ENCODE results near the gene CARD14.

The CARD14 gene

DNA sequence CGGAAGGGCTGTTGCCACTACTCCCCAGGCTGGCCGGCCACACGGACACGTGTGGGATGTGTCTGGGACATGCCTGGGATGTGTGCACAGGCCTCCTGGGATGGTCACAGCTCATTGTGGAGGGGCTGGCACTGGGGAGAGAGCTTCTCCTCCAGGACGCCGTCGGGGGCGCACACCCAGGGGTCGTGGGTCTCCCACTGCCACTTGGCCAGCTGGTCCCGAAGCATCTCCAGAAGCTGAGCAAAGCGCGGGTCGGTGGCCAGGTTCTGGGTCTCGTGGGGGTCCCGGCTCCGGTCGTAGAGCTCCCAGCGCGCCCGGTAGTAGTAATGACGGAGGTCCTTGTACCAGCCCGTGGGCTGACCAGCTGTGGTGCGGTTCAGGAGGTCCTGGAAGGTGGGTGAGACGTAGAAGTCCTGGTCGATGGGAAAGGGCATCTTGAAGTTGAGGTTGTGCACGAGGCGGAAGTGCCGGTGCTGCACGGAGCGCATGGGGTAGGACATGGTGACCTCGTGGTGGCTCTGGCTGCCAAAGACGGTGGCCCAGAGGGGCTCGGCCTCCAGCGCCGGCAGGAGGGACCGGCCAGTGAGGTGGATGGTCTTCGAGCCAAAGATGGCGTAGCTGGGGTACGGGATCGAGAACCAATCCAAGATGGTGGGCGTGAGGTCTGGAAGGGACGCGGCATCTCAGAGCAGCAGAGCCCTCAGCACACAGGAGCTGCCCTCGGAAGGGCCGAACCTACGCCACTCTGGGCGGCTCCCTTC, 40.7 kb downstream of the CARD14 start:
- no peak for DNase-seq (ENCODE audit: low spot score)

DNA sequence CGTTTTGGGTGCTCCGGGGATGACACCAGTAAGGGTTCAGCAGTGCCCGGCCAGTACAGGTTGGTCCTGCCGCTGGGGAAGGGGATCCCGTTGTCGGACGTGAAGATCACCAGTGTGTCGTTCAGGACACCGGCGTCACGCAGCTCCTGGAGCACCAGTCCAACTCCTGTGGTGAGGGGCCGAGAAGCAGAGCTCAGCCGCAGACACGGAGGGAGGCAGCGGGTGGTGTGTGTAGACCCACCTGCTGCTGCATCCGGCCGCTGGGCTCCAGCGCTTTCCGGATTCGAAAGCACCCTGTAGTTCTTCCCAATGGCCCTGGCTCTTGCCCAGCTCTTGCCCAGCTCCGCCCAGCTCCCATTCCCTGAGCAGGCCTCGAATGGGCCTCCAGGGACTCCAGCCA, 42.3 kb downstream of the CARD14 start:
- DNase-seq (ENCODE audit: low spot score): no peak

DNA sequence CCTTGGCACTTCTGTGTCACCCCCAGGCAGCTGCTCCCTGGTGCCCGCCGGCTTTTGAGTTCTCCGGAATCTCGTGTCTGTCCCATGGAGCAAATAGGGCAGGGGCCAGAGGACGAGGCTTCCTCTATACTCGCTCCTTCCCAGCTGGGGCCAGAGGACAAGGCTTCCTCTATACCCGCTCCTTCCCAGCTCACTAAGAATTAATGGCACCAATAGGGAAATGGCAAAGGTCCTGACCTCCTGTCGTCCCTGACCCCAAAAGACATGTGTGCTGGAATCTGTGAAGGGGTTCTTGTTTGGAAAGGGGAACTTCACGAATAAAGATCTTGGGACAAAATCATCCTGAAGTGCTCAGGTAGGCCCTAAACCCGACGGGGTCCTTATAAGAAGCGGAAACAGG, 42.7 kb downstream of the CARD14 start:
- no peak for DNase-seq (ENCODE audit: low spot score)

DNA sequence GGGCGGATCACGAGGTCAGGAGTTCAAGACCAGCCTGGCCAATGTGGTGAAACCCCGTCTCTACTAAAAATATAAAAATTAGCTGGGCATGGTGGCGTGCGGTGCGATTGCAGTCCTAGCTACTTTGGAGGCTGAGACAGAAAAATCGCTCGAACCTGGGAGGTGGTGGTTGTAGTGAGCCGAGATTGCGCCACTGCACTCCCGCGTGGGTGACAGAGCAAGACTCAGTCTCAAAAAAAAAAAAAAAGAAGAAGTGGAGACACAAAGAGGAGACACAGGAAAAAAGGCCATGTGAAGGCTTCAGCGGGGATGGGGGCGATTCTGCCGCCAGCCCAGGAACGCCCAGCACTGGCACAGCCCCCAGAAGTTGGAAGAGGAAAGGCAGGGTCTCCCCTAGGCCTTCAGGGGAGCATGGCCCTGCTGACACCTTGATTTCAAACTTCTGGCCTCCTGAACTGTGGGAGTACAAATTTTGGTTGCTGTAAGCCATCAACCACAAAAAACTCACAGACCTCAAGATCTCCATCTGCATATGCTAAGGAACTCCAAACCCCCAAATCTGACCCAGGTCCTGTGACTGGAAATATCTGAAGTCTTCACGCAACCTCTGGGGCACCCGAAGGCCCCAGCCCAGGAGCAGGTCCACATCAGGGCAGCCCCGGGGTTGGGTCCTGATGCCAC, 43.3 kb downstream of the CARD14 start:
- no peak for DNase-seq (ENCODE audit: low spot score)

DNA sequence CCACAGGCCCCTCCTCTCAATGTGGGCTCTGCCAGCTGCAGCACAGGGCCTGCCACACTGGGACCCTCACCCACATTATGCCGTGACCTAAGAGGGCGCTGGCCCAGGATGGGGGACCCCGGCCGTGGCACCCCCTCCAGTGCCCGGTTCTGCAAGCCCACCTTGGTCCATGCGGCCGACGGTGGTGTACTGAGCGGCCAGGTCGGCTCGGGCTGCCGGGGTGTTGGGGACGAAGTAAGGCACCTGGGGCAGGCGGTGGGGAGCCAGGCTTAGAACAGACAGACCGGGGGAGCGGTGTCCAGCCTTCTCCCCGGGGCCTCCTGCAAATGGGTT, 43.8 kb downstream of the CARD14 start:
- DNase-seq (ENCODE audit: low spot score): no peak

DNA sequence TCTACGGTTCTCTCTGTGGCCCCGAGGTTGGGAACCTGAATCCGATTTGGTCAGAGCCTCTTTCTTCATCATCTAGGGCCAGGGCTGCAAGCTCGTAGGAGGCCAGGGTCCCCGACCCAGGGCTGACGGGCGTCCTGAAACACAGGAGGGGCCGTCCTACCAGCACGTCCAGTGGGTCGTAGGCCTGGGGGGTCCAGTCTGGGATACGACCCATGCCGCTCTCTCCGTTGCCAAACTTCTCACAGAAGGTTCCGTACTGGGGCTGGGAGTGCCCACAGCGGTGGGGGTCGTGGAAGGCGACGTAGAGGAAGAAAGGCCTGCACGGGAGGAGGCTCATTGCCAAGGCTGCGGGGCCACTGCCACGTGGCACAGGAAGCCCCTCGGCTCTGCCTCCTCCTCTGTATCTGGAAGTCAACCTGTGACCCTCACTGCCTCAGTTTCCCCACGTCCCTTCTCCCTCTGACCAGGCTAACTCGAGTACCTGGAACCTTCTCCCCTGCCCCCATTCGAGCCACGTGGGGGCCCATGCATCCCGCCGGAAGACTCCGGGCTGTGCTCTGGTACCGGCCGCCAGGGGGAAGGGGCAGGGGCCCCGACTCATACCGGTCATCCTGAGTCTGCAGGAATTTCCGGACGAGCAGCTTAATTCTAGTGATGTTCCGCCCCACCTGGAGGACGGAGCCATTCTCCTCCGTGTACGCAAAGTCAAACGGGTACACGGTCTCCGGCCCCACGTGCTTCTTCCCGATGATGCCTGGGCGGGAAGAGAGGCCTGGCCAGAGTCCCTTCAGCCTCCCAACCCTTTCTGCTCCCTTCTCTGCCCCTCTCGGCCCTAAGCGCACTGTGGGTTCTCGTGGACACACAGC, 44.4 kb downstream of the CARD14 start:
- DNase-seq (ENCODE audit: low spot score): no peak

DNA sequence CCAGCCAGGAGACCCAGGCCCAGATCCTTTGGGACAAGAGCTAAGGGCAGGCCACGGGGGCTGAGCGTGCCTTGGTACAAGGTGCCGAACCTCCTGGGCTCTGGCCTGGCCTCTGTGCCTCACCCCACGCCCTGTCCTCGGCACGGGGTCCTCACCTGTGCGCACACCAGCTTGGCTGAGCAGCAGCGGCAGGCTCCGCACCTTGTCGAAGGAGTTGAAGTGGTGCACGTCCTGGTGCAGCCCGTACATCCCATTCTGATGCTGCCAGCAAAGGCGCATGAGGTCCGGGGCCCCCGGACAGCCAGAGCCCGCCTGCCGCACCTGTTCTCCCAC, 45.0 kb downstream of the CARD14 start:
- DNase-seq (ENCODE audit: low spot score): no peak

DNA sequence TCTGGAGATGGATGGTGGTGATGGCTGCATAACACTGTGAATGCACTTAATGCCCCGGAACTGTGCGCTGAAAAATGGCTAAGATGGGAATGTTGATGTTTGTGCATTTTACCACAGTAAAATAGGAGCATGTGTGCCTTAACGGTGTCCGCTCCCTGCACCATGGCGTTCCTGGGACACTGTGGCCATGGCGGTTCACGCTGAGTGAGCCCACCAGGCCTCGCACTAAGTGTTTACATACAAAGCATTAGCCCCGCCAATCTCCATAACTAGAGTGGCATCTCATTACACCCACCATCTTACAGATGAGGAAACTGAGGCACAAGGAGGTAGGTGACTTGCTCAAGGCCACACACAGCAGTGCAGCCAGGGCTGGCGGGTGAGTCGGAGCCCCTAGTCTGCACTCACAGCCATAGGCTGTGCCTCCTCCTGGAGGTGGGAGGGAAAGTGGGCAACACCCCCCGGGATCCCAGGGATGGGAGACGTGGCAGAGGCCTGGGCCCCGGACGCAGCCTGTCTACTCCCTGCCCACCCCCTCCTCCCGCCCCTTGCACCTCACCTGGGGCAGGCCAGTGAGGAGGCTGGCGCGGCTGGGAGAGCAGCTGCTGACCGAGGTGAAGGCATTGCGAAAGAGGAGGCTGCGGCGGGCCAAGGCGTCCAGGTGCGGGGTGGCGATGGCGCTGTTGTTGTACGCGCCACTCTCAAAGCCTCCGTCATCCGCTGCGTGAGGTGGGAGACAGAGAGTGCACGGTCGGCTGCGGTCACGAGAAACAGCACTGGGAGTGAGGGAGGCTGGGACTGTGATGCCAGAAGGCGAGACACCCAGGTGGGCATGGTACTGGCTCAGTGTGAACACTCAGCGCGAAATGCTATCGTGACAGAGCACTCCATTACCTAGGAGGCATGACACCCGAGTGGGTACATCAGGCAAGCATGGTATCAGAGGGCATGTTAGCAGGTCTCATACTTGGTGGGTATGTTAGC, 46.9 kb downstream of the CARD14 start:
- DNase-seq (ENCODE audit: low spot score): no peak

DNA sequence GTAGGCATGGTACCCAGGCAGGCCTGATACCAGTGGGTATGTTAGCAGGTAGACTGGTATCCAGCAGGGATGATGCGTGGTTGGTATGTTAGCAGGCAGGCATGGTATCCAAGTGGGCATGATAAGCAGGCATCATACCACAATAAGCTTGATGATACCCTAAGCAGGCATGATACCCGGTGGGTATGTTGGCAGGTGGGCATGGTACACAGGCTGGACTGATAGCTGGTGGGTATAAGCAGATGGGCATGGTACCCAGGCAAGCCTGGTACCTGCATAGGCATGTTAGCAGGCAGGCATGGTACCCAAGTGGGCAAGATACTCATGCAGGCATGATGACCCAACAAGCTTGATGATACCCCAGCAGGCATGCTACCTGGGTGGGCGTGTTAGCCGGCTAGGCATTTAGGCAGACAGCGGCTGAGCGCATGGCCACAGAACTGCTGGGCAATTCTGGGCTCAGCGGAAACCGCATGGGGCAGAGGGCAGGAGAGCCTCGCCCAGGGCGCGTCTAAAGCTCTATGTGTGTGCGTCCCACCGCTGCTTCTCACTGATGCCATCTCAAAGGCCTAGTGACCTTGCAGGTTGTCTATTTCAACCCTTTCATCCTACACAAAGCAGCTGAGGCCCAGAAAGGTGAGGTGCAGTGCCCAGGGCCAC, 48.0 kb downstream of the CARD14 start:
- DNase-seq (ENCODE audit: low spot score): no peak

DNA sequence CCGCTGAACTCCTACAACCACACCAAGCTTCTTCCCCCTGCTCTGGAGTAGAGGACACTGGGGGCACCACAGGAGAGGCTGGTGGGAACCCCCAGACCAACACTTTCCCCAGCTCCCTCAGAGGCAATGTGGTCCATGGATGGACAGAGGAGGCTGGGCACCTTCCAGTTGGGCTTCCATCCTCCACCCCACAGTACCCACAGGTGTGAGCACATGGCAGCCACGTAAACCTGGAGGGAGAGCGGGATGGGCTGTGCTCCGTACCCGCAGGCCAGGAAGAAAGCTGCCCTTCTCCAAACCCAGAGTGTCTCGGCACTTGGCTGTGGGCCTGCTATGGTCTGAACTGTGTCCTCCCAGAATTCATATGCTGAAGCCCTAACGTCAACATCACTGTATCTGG, 48.6 kb downstream of the CARD14 start:
- DNase-seq (ENCODE audit: low spot score): no peak

DNA sequence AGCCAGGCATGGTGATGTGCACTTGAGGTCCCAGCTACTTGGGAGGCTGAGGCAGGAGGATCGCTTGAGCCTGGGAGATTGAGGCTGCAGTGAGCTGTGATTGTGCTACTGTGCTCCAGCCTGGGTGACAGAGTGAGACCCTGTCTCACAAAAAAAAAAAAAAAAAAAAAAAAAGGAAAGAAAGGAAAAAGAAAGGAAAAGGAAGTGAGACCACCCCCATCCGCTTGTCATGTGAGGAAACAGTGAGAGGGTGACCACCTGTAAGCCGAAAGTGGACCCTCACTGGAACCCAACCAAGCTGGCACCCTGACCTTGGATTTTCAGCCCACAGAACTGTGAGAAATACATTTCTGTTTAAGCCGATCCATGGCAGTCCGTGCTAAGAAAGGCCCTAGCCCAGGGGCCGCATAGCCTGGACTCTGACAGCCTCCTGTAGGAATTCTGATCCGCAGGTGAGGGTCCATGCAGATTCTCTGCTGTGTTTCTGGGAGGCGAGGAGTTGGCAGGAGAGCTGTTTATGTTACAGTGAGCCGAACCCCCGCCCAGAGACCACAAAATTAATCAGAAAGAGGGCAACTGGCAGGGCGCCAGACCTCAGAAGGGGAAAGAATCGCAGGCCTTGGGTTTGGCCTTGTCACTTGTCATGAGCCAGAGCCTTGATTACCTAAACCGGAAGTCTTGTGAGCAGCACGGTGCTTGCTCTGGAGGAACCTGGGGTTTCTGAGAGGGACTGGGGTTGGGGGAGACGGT, 49.4 kb downstream of the CARD14 start:
- DNase-seq (ENCODE audit: low spot score): peak; percentile 79

DNA sequence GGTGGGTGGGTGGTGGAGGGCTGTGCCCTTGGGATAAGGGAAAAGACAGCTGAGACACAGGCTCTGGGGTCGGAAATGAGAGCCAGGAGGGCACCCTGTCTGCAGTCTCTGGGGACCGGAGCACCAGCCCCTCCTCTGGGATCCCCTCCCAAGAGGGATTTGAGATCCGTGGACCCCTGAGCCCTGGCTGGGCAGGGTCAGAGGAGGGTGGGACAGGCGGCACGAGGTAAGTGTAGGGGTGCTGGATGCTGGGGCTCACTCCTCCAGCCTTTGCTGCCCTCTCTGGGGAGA, 49.9 kb downstream of the CARD14 start:
- DNase-seq (ENCODE audit: low spot score): peak; percentile 26

DNA sequence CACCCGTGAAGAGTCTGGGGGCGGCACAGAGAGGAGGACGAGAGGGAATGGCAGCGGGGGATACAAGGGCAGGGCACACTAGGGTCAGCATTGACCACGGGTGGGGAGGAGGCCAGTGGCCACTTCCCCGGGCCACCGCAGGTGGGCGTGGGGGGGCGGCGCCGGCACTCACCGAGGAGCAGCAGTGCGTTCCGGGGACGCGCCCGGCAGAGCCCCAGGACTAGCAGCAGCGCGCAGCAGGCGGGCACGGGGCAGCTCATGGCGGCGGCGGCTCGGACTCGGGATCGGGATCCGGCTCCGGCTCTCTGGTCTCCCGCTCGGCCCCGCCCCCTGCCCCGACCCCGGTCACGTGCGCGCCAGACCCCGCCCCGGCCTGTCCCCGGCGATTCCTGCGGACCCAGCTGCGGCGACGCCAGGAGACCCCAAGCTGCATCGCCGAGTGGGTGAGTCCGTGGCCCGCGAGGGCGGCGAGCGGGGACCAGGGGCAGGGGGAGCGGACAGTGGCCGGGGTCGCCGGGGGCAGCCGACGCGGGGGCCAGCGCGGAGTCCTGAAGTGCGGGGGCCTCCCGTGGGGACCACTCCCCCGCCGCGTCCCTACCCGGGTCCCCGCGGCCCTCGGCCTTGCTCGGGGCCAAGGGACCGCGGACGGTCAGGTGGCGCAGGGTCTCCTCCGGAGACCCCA, 50.4 kb downstream of the CARD14 start, which contains the start of the genes SGSH and SLC26A11:
SGSH (minus strand) TSS at position 280 of the 682 bp plus-strand sequence; CDS start at position 260, 20 bp downstream.
SLC26A11 (plus strand) TSS at position 374 of the 682 bp plus-strand sequence. CDS start 1,134 bp downstream, outside the sequence.
- DNase-seq (ENCODE audit: low spot score): peak; percentile 97

DNA sequence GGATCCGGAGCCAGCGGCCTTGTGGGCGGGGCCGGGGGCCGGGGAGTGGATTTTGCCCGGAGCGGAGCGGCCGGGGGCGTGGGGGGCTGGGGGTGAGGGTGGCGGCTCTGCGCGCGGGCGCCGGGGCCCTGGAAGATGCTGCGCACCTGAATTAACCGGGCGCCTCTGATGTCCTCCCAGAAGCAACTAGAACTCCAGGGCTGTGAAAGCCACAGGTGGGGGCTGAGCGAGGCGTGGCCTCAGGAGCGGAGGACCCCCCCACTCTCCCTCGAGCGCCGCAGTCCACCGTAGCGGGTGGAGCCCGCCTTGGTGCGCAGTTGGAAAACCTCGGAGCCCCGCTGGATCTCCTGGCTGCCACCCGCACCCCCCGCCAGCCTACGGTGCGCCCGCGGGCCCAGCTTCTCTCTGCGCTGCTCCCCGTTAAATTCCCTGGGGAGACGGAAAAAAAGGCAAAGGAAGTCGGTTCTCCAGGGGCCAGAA, 50.9 kb downstream of the CARD14 start:
- DNase-seq (ENCODE audit: low spot score): peak; percentile 51

DNA sequence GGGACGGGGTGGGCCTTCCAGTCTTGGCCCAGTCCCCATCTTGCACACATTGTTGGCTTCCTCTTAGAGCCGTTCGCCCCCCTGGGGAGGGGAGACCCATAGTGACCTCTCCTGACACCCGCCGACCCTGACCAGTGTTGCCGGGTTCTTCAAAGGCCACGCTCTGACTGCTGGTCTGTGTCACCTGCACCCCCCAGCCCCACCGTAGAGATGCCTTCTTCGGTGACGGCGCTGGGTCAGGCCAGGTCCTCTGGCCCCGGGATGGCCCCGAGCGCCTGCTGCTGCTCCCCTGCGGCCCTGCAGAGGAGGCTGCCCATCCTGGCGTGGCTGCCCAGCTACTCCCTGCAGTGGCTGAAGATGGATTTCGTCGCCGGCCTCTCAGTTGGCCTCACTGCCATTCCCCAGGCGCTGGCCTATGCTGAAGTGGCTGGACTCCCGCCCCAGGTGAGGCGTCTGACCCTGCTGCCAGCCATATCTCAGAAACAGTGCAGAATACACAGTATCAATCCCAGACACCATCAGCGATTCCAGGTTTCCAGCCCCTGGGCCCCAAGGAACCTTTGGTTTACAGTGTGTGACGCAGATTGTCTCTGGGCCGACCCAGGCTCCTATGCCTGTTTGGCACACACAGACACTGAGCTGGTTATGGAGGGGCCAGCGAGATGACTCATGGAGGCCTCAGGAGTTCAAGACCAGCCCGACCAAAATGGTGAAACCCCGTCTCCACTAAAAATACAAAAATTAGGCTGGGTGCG, 51.7 kb downstream of the CARD14 start:
- DNase-seq (ENCODE audit: low spot score): no peak

DNA sequence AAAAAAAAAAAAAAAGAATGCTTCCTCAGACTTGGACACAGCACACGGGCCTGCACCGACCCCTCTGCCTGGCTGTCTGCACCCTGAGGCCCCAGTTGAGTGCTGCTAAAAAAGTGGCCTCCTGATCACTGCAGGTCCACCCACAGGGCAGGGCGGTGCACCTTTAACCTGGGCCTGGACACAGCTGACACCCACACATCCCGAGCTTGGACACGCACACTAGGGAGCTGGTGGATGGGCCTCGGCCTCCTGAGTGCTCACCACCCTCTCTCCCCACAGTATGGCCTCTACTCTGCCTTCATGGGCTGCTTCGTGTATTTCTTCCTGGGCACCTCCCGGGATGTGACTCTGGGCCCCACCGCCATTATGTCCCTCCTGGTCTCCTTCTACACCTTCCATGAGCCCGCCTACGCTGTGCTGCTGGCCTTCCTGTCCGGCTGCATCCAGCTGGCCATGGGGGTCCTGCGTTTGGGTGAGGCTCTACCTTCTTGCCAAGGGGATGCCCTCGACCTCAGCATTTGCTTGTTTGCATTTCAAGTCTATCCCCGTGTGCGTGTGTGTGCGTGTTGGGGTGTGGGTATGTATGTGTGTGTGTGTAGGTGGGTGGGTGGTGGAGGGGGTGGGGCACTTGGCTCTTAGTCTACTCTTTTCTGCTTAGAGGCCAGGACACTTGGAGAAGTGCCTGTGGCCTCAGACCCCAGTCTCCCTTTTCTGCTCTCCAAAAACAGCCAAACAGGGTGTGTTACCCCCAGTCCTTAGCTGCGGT, 52.7 kb downstream of the CARD14 start:
- DNase-seq (ENCODE audit: low spot score): no peak

DNA sequence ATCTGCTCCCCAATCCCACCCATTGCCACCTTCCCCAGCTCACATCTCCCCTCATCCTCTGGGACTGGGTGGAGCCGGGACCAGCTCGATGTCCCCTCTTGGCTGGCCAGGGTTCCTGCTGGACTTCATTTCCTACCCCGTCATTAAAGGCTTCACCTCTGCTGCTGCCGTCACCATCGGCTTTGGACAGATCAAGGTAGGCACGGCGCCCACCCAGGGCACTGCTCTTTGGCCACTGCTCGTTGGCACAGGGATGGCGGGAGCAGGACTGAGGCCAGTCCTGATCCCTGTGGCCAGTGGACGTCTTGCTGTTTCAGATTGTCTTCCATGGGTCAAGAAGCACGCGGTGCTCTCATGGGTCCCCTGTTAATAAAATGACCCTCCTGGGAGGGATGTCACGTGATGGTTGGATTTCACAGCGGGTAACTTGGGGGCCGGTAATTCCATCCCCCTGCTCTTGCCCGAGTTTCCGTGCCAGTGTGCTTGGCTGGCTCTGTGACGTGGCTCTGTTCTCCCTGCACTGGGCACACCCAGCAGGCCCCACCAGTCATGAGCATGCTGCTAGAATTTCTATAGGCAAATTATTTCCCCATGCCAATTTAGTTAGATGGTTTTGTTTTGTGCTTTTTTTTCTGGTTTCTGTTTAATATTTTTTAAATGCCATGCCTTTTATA, 53.4 kb downstream of the CARD14 start:
- DNase-seq (ENCODE audit: low spot score): no peak
